ES-I3 (cell line): ENCODE results near the gene CEP85.
A peak's percentile ranks its signal among the peaks of the same experiment; 100 is the strongest.

ENCODE experiments used
- H3K36me3 ChIP-seq: 2 replicates; pipeline ENCODE4 v1.6.1; 2013; ENCODE audit warnings: mild to moderate bottlenecking, low read length, control low read depth, moderate library complexity; ENCODE audit not compliant: insufficient read depth
- H3K4me1 ChIP-seq: 2 replicates; pipeline ENCODE4 v1.6.1; 2013; ENCODE audit warnings: mild to moderate bottlenecking, control low read depth, low read length; ENCODE audit not compliant: insufficient read depth
- H3K9ac ChIP-seq: 2 replicates; pipeline ENCODE4 v1.6.1; 2013; ENCODE audit warnings: low read depth, mild to moderate bottlenecking, low read length, moderate library complexity
- H3K9me3 ChIP-seq: 2 replicates; pipeline ENCODE4 v1.6.1; 2013; ENCODE audit warnings: mild to moderate bottlenecking, low read length, moderate library complexity; ENCODE audit not compliant: control insufficient read depth, insufficient read depth

CEP85 gene

GRCh38 chr1:26278724-26279455, 44.9 kb downstream of the CEP85 start:
- peaks cover 18% of the 10 kb centered on the region for H3K4me1 ChIP-seq
- peaks cover 16% of the 10 kb centered on the region for H3K36me3 ChIP-seq
- peak overlapping the region; percentile 65 for H3K9ac ChIP-seq
- no peaks in the 10 kb centered on the region for H3K9me3 ChIP-seq

DNA sequence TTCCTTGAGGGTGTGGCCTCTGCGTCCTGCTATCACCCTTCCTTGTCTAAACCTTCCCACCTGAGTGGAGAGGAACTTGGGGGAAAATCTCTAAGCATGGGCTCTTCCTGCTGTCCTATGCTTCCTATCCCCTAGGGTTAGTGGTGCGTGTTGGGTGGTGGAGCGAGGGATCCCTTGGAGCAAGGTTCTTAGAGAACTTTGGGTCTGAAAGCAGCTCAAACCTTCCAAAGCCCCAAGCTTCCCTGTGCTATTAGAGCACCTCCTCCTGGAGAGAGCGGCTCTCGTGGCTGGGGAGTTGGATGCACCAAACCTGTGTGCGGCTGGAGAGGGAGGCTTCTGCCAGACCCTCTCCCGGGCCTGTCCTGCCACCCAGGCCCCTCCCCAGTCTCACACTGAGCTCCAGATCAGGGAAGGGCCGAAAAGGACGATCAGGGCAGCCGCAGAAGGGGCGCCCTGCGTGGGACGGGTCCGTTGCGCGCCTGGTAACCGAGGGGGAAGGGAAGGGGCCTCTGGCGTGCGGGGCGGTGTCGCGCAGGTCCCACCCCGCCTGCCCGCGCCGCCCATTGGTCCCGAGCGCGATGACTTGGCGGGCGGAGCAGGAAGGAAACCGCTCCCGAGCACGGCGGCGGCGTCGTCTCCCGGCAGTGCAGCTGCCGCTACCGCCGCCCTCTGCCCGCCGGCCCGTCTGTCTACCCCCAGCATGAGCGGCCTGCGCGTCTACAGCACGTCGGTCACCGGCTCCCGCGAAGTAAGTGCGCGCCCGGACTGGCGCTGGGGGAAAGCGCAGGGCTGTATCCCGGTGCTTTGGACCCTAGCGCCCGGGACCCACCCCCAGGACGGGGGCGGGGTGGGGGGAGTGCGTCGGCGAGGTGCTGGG, 45.7 kb downstream of the CEP85 start, which contains the start of gene SH3BGRL3:
Gene SH3BGRL3 (plus strand): TSS at position 631 of the 877 bp plus-strand sequence. CDS start 70 bp downstream, at position 701.
- peak within 1 kb of the TSS; percentile 65 for H3K9ac ChIP-seq
- H3K9me3 ChIP-seq: no peaks in the 10 kb centered on the region
- H3K4me1 ChIP-seq: peaks cover 18% of the 10 kb centered on the region
- peaks cover 14% of the 10 kb centered on the region for H3K36me3 ChIP-seq

DNA sequence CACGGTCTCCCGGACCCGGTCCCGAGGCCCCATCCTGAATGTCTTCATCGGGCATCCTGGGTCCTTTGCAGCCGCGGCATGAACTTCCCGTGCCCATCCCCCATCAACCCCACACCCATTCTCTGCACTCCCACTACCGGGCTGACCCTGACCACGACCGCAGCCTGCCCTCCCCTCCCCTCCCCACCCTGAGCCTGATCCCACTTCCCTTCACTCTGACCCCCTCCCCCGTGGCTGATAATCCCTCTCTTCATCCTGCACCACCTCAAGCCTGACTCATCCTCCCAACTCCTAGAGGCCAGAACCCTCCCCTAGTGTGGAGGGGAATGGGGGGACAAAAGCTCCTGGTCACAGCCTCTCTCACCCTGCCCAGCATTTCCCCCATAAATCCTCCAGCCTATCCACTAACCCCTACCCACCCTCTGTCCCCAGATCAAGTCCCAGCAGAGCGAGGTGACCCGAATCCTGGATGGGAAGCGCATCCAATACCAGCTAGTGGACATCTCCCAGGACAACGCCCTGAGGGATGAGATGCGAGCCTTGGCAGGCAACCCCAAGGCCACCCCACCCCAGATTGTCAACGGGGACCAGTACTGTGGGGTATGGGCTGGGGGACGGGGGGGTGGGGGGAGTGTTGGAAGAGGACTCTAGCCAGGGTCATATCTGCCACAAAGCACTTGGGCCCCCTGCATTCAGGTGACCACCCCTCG, 46.5 kb downstream of the CEP85 start:
- peaks cover 21% of the 10 kb centered on the region for H3K4me1 ChIP-seq

GRCh38 chr1:26281091-26281958, 47.3 kb downstream of the CEP85 start:
- Histone ChIP-seq H3K9ac (no peak overlapping the region), H3K4me1 (peaks cover 17% of the 10 kb centered on the region), H3K36me3 (peaks cover 10% of the 10 kb centered on the region), H3K9me3 (no peaks in the 10 kb centered on the region)

More for the DNA sequence above, 46.5 kb downstream of the CEP85 start:
- peak overlapping the region; percentile 65 for H3K9ac ChIP-seq
- H3K36me3 ChIP-seq: peaks cover 10% of the 10 kb centered on the region
- no peaks in the 10 kb centered on the region for H3K9me3 ChIP-seq

DNA sequence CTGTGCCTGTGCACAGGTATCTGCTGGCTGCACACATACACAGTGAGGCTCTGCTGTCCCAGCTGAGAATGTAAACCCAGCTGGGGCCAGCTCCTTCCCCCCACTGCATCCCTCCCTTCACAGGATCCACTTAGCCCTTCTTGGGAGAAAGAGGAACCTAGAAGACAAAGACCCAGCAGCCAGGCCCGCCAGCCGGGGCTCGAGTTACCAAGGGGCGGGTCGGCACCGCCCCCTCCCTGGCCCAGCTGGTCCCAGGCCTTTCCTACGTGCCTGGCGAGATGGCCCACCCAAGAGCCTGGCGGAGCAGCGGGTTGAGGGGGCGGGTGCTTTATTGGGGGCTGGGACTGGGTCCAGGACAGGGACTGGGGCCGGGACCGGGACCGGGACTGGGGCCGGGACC, 48.0 kb downstream of the CEP85 start:
- peaks cover 3% of the 10 kb centered on the region for H3K36me3 ChIP-seq
- no peaks in the 10 kb centered on the region for H3K9me3 ChIP-seq
- H3K4me1 ChIP-seq: peaks cover 17% of the 10 kb centered on the region
- no peak overlapping the region for H3K9ac ChIP-seq

- no peak overlapping the region for H3K9ac ChIP-seq
- no peaks in the 10 kb centered on the region for H3K9me3 ChIP-seq
- H3K4me1 ChIP-seq: peaks cover 17% of the 10 kb centered on the region
- no peaks in the 10 kb centered on the region; the same call in 1 of the 2 replicates for H3K36me3 ChIP-seq
These were observed 48.5 kb downstream of the CEP85 start for GRCh38 chr1:26282401-26282918.

GRCh38 chr1:26283279-26283853, 49.4 kb downstream of the CEP85 start:
- no peaks in the 10 kb centered on the region for H3K9me3 ChIP-seq
- H3K36me3 ChIP-seq: no peaks in the 10 kb centered on the region
- H3K4me1 ChIP-seq: peaks cover 17% of the 10 kb centered on the region
- no peak overlapping the region for H3K9ac ChIP-seq

- H3K9ac ChIP-seq: no peak overlapping the region
- no peaks in the 10 kb centered on the region for H3K36me3 ChIP-seq
- H3K4me1 ChIP-seq: peaks cover 16% of the 10 kb centered on the region
- H3K9me3 ChIP-seq: no peaks in the 10 kb centered on the region
These were observed 50.0 kb downstream of the CEP85 start for GRCh38 chr1:26283871-26284596.

- Histone ChIP-seq H3K9me3 (no peaks in the 10 kb centered on the region), H3K36me3 (no peaks in the 10 kb centered on the region), H3K9ac (no peak overlapping the region), H3K4me1 (peaks cover 19% of the 10 kb centered on the region)
These were observed 50.8 kb downstream of the CEP85 start for GRCh38 chr1:26284597-26285347.

DNA sequence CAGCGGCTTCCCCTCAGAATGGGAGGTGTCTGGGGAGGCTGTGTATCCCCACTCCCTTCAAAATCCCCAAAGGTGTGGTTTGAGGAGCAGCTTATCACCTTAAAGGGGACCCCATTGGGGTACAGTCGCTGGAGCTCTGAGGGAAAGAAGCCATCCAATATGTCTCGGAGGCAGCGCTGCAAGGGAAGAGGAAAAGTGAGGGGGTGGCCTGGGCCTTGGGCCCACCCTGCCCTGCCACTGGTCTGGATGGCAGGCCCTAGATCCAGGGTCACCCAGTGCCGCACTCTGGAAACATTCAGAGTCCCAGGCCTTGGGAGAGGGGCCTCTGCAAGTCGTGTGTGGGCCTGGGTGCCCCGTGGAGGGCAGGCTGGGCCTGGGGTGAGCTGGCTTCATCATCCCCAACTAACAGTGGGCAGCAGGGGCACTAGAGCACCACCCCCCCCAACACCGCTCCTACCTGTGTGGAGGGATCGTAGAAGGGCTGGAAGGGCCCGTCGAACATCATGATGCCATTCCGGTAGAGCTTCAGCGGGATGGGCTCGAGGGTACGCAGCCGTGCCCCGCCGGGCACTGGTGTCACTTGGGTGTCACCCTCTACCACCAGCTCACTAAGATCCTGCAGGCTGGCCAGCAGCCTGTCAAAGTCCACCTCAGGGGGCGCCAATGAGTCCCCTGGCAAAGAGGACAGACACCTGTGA, 51.5 kb downstream of the CEP85 start:
- Histone ChIP-seq H3K9ac (no peak overlapping the region), H3K4me1 (peaks cover 27% of the 10 kb centered on the region), H3K9me3 (no peaks in the 10 kb centered on the region), H3K36me3 (no peaks in the 10 kb centered on the region)

DNA sequence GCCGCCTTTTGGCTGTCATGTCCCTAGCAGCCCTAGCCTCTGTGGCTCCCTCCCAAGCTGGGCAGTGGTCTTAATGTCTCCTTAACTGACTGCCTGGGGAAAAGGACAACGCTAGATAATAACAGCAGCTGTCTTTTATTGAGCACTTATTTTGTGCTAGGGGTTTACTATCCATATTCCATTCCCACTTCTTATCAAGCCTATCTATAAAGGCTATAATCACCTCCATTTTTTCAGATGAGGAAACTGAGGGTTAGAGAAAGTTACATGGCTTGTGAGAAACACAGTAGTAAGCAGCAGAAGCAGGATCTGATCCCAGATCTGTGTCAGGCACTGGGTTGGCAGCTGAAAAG, 52.0 kb downstream of the CEP85 start:
- Histone ChIP-seq H3K4me1 (peaks cover 32% of the 10 kb centered on the region), H3K36me3 (no peaks in the 10 kb centered on the region), H3K9ac (no peak overlapping the region), H3K9me3 (no peaks in the 10 kb centered on the region)
